NCI-H2107 (cell line): Measurements from ENCODE around the gene SURF1.
"Not testable (repeated sequence)": the region's sequence is repeated elsewhere in the genome, so short reads cannot be mapped to it uniquely, and the experiment has no call there.

Experiments
- DNase-seq: peaks from one replicate; lab custom pipeline; 2025; lab: John Stamatoyannopoulos, UW

The SURF1 gene

GRCh38 chr9:133342570-133342969 lies 13.7 kb downstream of the SURF1 start:
- DNase-seq: no peak

GRCh38 chr9:133342069-133342406 lies 14.2 kb downstream of the SURF1 start:
- no peak for DNase-seq

GRCh38 chr9:133341369-133342068 lies 14.8 kb downstream of the SURF1 start:
- DNase-seq: no peak

GRCh38 chr9:133340916-133341315 lies 15.4 kb downstream of the SURF1 start:
- DNase-seq: no peak

GRCh38 chr9:133340256-133340655 lies 16.0 kb downstream of the SURF1 start:
- DNase-seq: no peak

GRCh38 chr9:133339641-133340040 lies 16.6 kb downstream of the SURF1 start:
- DNase-seq: no peak

GRCh38 chr9:133335924-133336811 lies 20.1 kb downstream of the SURF1 start, which contains the start of gene SURF6:
Gene SURF6, minus strand, starts transcription at chr9:133336188. Its CDS starts 56 bp downstream, at chr9:133336132.
- DNase-seq: peak; percentile 91

GRCh38 chr9:133334888-133335287 lies 21.4 kb downstream of the SURF1 start:
- not testable (repeated sequence) for DNase-seq

GRCh38 chr9:133334161-133334560 lies 22.1 kb downstream of the SURF1 start:
- no peak for DNase-seq

- DNase-seq: no peak
These were observed 22.7 kb downstream of the SURF1 start for GRCh38 chr9:133333566-133333965.

GRCh38 chr9:133333011-133333410 lies 23.3 kb downstream of the SURF1 start:
- no peak for DNase-seq

- no peak for DNase-seq
These were observed 23.9 kb downstream of the SURF1 start for GRCh38 chr9:133332381-133332730.

GRCh38 chr9:133331641-133332380 lies 24.5 kb downstream of the SURF1 start:
- DNase-seq: no peak

GRCh38 chr9:133331221-133331620 lies 25.1 kb downstream of the SURF1 start:
- no peak for DNase-seq

- not testable (repeated sequence) for DNase-seq
These were observed 26.8 kb downstream of the SURF1 start for GRCh38 chr9:133329306-133330156.

- no peak for DNase-seq
These were observed 28.3 kb downstream of the SURF1 start for GRCh38 chr9:133327834-133328484.

- DNase-seq: not testable (repeated sequence)
These were observed 29.3 kb downstream of the SURF1 start for GRCh38 chr9:133327021-133327420.

- no peak for DNase-seq
These were observed 32.1 kb downstream of the SURF1 start for GRCh38 chr9:133323991-133324703.

- DNase-seq: no peak
These were observed 33.1 kb downstream of the SURF1 start for GRCh38 chr9:133323211-133323610.

GRCh38 chr9:133322701-133323100 lies 33.6 kb downstream of the SURF1 start:
- DNase-seq: no peak
